Measurements from ENCODE around the gene SIN3A.
"Not testable (repeated sequence)": the region's sequence is repeated elsewhere in the genome, so short reads cannot be mapped to it uniquely, and the experiment has no call there.

SIN3A gene

GRCh38 chr15:75483106-75483505 is 31.6 kb upstream of the SIN3A start:
- Histone ChIP-seq H4K8ac (ENCODE audit: low read length) (no peak overlapping the region), H3K9ac (ENCODE audit: low read length) (no peak overlapping the region), H2BK120ac (ENCODE audit: low read depth, low read length) (no peak overlapping the region), H3K4me2 (ENCODE audit: low read length, poor library complexity, severe bottlenecking) (no peak overlapping the region), H4K91ac (ENCODE audit: low read length) (no peak overlapping the region), H3K79me1 (replicated peaks; ENCODE audit: low read length, poor library complexity, severe bottlenecking) (peaks cover 13% of the 10 kb centered on the region), H3K23ac (ENCODE audit: low read length in 2 of 2) (no peak overlapping the region), H2BK15ac (ENCODE audit: low read depth, poor library complexity, severe bottlenecking) (no peak overlapping the region), H2BK12ac (ENCODE audit: low read length in 2 of 2) (no peak overlapping the region), H3K27ac (ENCODE audit: low read length, poor library complexity, severe bottlenecking) (no peak overlapping the region), H3K18ac (ENCODE audit: low read depth in 1 of 2, low read length in 2 of 2) (no peak overlapping the region), H3K4me1 (ENCODE audit: control insufficient read depth, insufficient read depth, low read depth, low read length) (no peaks in the 10 kb centered on the region), H3K14ac (ENCODE audit: low read length in 2 of 2) (no peak overlapping the region), H2AK5ac (ENCODE audit: low read length, severe bottlenecking) (no peak overlapping the region), H3K9me3 (ENCODE audit: control insufficient read depth, low read length) (peaks cover 6% of the 10 kb centered on the region), H3K36me3 (ENCODE audit: control insufficient read depth in 1 of 2, insufficient read depth in 2 of 2, low read depth in 1 of 2, low read length in 2 of 2) (peaks cover 19 to 56% of the 10 kb centered on the region in 2 experiments), H2AFZ (ENCODE audit: low read depth, low read length) (no peak overlapping the region), H2BK5ac (ENCODE audit: low read depth, low read length, poor library complexity, severe bottlenecking) (no peak overlapping the region), H3K27me3 (ENCODE audit: control insufficient read depth in 1 of 2, insufficient read depth in 1 of 2, low read length in 2 of 2) (no peaks in the 10 kb centered on the region), H3K4me3 (ENCODE audit: insufficient read depth in 1 of 2, low read depth in 1 of 2, low read length in 2 of 2) (no peak overlapping the region), H3K4ac (ENCODE audit: low read depth in 1 of 2, low read length in 2 of 2) (no peak overlapping the region)
- DNase-seq: no peak
- WGBS: 83% methylated on average over 1 of the region's 1 CpG

- WGBS: 97% methylated on average over 12 of the region's 54 CpGs
- peaks cover 18% of the 10 kb centered on the region for H3K79me1 ChIP-seq (replicated peaks; ENCODE audit: low read length, poor library complexity, severe bottlenecking)
- H2BK15ac ChIP-seq (ENCODE audit: low read depth, poor library complexity, severe bottlenecking); H3K4me2 ChIP-seq (ENCODE audit: low read length, poor library complexity, severe bottlenecking); H3K4ac ChIP-seq (ENCODE audit: low read depth in 1 of 2, low read length in 2 of 2); H3K9me3 ChIP-seq (ENCODE audit: control insufficient read depth, low read length); H3K4me1 ChIP-seq (ENCODE audit: control insufficient read depth, insufficient read depth, low read depth, low read length); H4K91ac ChIP-seq (ENCODE audit: low read length); H3K14ac ChIP-seq (ENCODE audit: low read length in 2 of 2); H3K27ac ChIP-seq (ENCODE audit: low read length, poor library complexity, severe bottlenecking); H2BK5ac ChIP-seq (ENCODE audit: low read depth, low read length, poor library complexity, severe bottlenecking); H3K27me3 ChIP-seq (ENCODE audit: control insufficient read depth in 1 of 2, insufficient read depth in 1 of 2, low read length in 2 of 2); H3K4me3 ChIP-seq (ENCODE audit: insufficient read depth in 1 of 2, low read depth in 1 of 2, low read length in 2 of 2); H2AFZ ChIP-seq (ENCODE audit: low read depth, low read length); DNase-seq; H3K9ac ChIP-seq (ENCODE audit: low read length); H2AK5ac ChIP-seq (ENCODE audit: low read length, severe bottlenecking); H4K8ac ChIP-seq (ENCODE audit: low read length); H3K23ac ChIP-seq (ENCODE audit: low read length in 2 of 2); H3K18ac ChIP-seq (ENCODE audit: low read depth in 1 of 2, low read length in 2 of 2); H2BK12ac ChIP-seq (ENCODE audit: low read length in 2 of 2); H2BK120ac ChIP-seq (ENCODE audit: low read depth, low read length): not testable (repeated sequence)
- H3K36me3 ChIP-seq (ENCODE audit: control insufficient read depth in 1 of 2, insufficient read depth in 2 of 2, low read depth in 1 of 2, low read length in 2 of 2): peaks cover 23 to 57% of the 10 kb centered on the region in 2 experiments
These were observed 29.0 kb upstream of the SIN3A start for GRCh38 chr15:75480463-75480862.

- Histone ChIP-seq H3K4me1 (ENCODE audit: control insufficient read depth, insufficient read depth, low read depth, low read length) (no peaks in the 10 kb centered on the region), H3K9ac (ENCODE audit: low read length) (no peak overlapping the region), H3K36me3 (ENCODE audit: control insufficient read depth in 1 of 2, insufficient read depth in 2 of 2, low read depth in 1 of 2, low read length in 2 of 2) (peaks cover 21 to 60% of the 10 kb centered on the region in 2 experiments), H3K27ac (ENCODE audit: low read length, poor library complexity, severe bottlenecking) (no peak overlapping the region), H3K4ac (ENCODE audit: low read depth in 1 of 2, low read length in 2 of 2) (no peak overlapping the region), H2BK12ac (ENCODE audit: low read length in 2 of 2) (no peak overlapping the region), H2AK5ac (ENCODE audit: low read length, severe bottlenecking) (no peak overlapping the region), H3K79me1 (replicated peaks; ENCODE audit: low read length, poor library complexity, severe bottlenecking) (peaks cover 19% of the 10 kb centered on the region), H2BK120ac (ENCODE audit: low read depth, low read length) (no peak overlapping the region), H3K18ac (ENCODE audit: low read depth in 1 of 2, low read length in 2 of 2) (no peak overlapping the region), H3K4me3 (ENCODE audit: insufficient read depth in 1 of 2, low read depth in 1 of 2, low read length in 2 of 2) (no peak overlapping the region), H3K9me3 (ENCODE audit: control insufficient read depth, low read length) (peaks cover 6% of the 10 kb centered on the region), H3K27me3 (ENCODE audit: control insufficient read depth in 1 of 2, insufficient read depth in 1 of 2, low read length in 2 of 2) (no peaks in the 10 kb centered on the region), H2AFZ (ENCODE audit: low read depth, low read length) (no peak overlapping the region), H2BK5ac (ENCODE audit: low read depth, low read length, poor library complexity, severe bottlenecking) (no peak overlapping the region), H2BK15ac (ENCODE audit: low read depth, poor library complexity, severe bottlenecking) (no peak overlapping the region), H4K91ac (ENCODE audit: low read length) (no peak overlapping the region), H3K14ac (ENCODE audit: low read length in 2 of 2) (no peak overlapping the region), H3K23ac (ENCODE audit: low read length in 2 of 2) (no peak overlapping the region), H3K4me2 (ENCODE audit: low read length, poor library complexity, severe bottlenecking) (no peak overlapping the region), H4K8ac (ENCODE audit: low read length) (no peak overlapping the region)
- DNase-seq: no peak
- WGBS: 94% methylated on average over 2 of the region's 2 CpGs
These were observed 28.2 kb upstream of the SIN3A start for GRCh38 chr15:75479670-75480069.

- not testable (repeated sequence) for H3K9ac ChIP-seq (ENCODE audit: low read length); H2BK12ac ChIP-seq (ENCODE audit: low read length in 2 of 2); H3K4ac ChIP-seq (ENCODE audit: low read depth in 1 of 2, low read length in 2 of 2); H4K91ac ChIP-seq (ENCODE audit: low read length); H2BK15ac ChIP-seq (ENCODE audit: low read depth, poor library complexity, severe bottlenecking); H2AFZ ChIP-seq (ENCODE audit: low read depth, low read length); H3K4me3 ChIP-seq (ENCODE audit: insufficient read depth in 1 of 2, low read depth in 1 of 2, low read length in 2 of 2); H2BK120ac ChIP-seq (ENCODE audit: low read depth, low read length); DNase-seq; H2AK5ac ChIP-seq (ENCODE audit: low read length, severe bottlenecking); H3K18ac ChIP-seq (ENCODE audit: low read depth in 1 of 2, low read length in 2 of 2); H3K14ac ChIP-seq (ENCODE audit: low read length in 2 of 2); H3K23ac ChIP-seq (ENCODE audit: low read length in 2 of 2); H3K9me3 ChIP-seq (ENCODE audit: control insufficient read depth, low read length); H3K27ac ChIP-seq (ENCODE audit: low read length, poor library complexity, severe bottlenecking); H3K4me2 ChIP-seq (ENCODE audit: low read length, poor library complexity, severe bottlenecking); H3K27me3 ChIP-seq (ENCODE audit: control insufficient read depth in 1 of 2, insufficient read depth in 1 of 2, low read length in 2 of 2); H3K4me1 ChIP-seq (ENCODE audit: control insufficient read depth, insufficient read depth, low read depth, low read length); H4K8ac ChIP-seq (ENCODE audit: low read length); H2BK5ac ChIP-seq (ENCODE audit: low read depth, low read length, poor library complexity, severe bottlenecking)
- WGBS: over 99% methylated on average over 5 of the region's 5 CpGs
- Histone ChIP-seq H3K36me3 (ENCODE audit: control insufficient read depth in 1 of 2, insufficient read depth in 2 of 2, low read depth in 1 of 2, low read length in 2 of 2) (peaks cover 34 to 62% of the 10 kb centered on the region in 2 experiments), H3K79me1 (replicated peaks; ENCODE audit: low read length, poor library complexity, severe bottlenecking) (peaks cover 24% of the 10 kb centered on the region)
These were observed 25.6 kb upstream of the SIN3A start for GRCh38 chr15:75477094-75477493.
